NCI-H226 (cell line): ENCODE measurements around the gene POFUT2.

Experiments
- DNase-seq: peaks from one replicate; pipeline ENCODE4 v3.0.0-alpha.2; 2015

POFUT2 gene

GRCh38 chr21:45246386-45247320 lies 41.0 kb downstream of the POFUT2 start:
- DNase-seq = no peak

DNA sequence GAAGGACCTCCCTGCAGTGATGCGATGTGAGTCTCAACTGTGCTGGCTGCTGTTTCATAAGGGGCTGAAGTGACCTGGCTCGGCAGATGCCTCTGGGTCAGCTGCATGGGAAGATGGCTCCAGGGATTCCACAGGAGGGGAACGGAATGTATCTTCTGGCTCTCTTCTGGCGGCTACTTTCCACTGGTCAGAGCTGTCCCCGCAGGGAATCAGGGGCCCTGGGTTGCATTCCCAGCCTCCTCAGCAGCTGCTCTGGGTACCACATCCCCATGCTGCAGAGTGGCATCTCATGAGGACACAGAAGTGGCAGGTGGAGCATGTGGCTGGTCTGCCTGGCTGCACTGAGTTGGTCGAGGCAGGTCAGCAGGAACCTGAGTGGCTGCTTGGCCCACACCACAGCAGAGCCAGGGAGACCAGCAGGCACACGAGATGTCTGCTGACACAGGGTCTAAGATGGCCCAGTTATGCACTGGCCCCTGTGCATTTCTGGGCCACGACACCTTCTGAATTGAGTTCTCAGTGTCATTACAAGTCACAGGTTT lies 42.8 kb downstream of the POFUT2 start:
- DNase-seq = no peak

DNA sequence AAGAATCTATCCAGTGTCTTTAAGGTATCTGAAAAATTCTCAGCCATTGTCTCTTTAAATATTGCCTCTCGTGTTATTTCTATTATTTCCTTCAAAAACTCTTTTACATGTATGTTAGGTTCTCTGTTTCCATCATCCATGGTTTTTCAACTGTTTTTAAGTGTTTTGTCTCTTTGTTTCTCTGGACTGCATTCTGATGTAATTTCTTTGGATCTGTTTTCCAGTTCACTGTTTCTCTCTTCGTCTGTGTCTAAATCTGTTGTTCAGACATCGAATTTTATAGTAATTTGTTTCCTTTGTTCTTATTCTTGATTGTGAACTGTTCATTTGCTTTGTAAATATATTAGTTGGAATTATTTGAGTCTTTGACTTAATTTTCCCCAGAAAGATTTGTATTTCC lies 44.1 kb downstream of the POFUT2 start:
- no peak for DNase-seq

DNA sequence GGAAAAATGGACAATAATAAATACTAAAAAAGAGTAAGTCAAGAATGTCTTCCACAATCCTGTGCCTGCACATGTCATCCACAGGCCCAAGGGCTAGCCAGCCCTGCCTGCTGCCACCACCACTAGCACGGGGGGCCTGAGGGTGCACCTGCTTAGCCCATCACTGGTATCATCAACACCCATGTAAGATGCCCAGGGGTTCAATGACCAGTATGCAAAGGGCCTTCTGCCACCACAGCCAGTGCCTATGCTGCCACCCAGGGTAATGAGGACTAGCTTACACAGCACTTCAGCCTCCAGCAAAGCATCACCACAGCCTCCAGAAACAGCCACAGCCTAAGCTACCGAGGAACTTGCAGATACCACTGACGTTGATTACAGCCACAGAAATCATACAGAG lies 46.3 kb downstream of the POFUT2 start:
- DNase-seq = no peak

DNA sequence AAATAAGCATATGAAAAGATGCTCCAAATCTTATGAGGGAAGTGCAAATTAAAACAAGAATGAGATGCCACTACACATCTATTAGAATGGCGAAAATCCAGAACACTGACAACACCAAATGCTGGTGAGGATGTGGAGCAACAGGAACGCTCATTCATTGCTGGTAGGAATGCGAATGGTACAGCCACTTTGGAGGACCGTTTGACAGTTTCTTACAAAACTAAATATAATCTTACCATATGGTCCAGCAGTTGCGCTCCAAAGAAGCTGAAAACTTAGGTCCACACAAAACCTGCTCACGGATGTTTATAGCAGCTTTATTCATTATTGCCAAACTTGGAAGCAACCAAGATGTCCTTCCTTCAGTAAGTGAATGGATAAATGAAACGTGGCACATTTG lies 50.3 kb downstream of the POFUT2 start:
- no peak for DNase-seq

DNA sequence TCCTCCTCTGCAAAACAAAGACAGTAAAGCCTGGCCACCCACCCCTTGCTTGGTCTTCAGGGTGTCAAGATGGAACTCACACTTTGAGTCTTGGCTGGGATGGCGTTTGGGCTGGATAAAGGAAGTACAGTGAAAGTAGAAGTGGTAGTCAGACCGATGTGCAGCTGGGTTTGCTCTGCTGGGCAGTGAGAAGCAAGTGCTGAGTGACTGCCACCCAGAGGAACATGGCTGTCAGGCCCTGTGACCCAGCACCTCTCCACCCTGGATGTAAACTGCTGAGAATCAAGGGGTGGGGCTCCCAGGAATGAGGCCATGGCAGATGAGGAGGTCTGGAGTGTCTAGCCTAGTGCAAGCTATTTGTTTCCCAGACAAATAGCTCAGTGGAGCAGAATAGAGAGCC lies 51.2 kb downstream of the POFUT2 start:
- no peak for DNase-seq

- DNase-seq = no peak
These were observed 52.2 kb downstream of the POFUT2 start for GRCh38 chr21:45235488-45235887.

- no peak for DNase-seq
These were observed 52.7 kb downstream of the POFUT2 start for GRCh38 chr21:45234965-45235364.

- DNase-seq = no peak
These were observed 53.6 kb downstream of the POFUT2 start for GRCh38 chr21:45234127-45234526.

- DNase-seq = no peak
These were observed 56.0 kb downstream of the POFUT2 start for GRCh38 chr21:45231705-45232104.

DNA sequence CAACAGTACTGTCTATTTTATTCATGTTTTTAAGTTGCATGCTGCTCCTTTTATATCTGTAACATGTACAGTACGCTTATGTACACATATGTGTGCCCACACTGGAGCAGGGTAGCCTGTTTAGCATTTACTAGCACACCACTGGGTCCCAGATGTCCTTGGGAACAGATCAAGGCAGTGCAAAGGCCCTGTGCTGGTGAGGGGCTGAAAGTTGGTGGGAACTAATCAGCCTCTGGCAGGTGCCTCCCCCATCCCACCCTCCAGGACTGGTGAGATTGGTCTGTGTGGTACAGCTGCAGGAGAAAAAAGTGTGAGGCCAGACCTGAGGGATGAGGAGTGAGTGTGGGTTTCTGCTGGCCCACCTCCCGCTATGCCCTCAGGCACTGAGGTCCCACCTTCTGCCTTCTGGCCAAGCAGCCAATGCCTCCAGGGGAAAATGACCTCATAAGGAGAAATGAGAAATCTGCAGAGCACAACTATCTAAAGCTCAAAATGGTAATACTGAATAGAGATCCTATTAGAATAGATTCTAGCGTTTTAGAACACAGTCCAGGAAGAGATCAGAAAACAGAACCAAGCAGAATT lies 58.9 kb downstream of the POFUT2 start:
- DNase-seq = peak; percentile 71

DNA sequence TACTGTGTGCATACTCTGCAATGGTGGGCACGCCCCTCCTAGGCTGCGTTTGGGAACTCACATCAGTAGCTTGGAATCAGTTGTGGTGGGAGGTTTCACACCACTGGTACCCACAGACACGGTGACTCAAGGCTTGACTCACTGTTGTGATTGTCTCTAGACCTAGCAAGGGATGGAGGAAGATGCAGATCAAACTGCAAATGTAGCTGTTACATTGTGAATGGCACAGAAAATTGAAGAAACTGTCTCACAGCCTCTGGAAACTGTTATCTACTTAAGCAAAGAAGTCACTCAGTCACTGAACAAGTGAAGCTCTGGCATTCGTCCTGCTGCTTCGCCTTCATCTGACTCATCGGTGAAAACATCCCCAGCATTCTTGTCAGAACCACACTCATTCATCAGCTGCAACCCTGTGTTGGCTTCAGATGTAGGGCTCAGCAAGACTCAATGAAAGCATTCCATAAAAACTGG lies 59.5 kb downstream of the POFUT2 start:
- DNase-seq = peak; percentile 96

GRCh38 chr21:45227735-45228134 lies 60.0 kb downstream of the POFUT2 start:
- no peak for DNase-seq

GRCh38 chr21:45226540-45227326 lies 61.0 kb downstream of the POFUT2 start:
- DNase-seq = no peak

DNA sequence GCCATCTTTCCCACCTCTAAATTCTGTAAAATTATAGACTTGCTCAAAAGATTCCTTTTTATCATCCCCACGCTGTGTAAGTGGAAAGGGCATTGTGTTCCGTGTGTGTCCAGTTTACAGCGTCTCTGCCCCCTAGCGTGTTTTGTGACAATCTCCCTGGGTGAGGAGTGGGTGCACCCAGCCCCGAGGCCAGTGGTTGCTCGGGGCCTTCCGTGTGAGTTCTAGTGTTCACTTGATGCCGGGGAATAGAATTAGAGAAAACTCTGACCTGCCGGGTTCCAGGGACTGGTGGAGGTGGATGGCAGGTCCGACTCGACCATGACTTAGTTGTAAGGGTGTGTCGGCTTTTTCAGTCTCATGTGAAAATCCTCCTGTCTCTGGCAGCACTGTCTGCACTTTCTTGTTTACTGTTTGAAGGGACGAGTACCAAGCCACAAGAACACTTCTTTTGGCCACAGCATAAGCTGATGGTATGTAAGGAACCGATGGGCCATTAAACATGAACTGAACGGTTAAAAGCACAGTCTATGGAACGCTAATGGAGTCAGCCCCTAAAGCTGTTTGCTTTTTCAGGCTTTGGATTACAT lies 61.9 kb downstream of the POFUT2 start:
- no peak for DNase-seq

DNA sequence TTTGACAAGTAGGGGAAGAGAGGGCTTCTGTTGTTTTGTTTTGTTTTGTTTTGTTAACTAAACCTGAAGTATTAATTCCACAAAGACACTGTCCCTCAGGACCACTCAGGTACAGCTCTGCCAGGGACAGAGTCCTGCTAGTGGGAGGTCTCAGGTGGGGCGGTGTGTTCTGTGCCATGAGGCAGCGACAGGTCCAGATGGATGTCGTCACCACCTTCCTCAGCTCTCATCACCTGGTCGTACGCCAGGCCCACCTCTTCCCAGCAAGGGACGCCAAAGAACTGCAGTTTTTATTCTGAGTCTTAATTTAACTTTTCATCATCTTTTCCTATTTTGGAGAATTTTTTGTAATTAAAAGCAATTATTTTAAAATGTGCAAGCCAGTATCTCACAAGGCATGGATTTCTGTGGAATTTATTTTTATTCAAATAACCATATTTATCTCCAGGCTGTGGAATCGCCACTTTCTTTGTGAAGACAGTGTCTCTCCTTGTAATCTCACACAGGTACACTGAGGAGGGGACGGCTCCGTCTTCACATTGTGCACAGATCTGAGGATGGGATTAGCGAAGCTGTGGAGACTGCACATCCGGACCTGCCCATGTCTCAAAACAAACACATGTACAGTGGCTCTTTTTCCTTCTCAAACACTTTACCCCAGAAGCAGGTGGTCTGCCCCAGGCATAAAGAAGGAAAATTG lies 62.5 kb downstream of the POFUT2 start:
- no peak for DNase-seq

GRCh38 chr21:45224189-45224938 lies 63.3 kb downstream of the POFUT2 start:
- no peak for DNase-seq

DNA sequence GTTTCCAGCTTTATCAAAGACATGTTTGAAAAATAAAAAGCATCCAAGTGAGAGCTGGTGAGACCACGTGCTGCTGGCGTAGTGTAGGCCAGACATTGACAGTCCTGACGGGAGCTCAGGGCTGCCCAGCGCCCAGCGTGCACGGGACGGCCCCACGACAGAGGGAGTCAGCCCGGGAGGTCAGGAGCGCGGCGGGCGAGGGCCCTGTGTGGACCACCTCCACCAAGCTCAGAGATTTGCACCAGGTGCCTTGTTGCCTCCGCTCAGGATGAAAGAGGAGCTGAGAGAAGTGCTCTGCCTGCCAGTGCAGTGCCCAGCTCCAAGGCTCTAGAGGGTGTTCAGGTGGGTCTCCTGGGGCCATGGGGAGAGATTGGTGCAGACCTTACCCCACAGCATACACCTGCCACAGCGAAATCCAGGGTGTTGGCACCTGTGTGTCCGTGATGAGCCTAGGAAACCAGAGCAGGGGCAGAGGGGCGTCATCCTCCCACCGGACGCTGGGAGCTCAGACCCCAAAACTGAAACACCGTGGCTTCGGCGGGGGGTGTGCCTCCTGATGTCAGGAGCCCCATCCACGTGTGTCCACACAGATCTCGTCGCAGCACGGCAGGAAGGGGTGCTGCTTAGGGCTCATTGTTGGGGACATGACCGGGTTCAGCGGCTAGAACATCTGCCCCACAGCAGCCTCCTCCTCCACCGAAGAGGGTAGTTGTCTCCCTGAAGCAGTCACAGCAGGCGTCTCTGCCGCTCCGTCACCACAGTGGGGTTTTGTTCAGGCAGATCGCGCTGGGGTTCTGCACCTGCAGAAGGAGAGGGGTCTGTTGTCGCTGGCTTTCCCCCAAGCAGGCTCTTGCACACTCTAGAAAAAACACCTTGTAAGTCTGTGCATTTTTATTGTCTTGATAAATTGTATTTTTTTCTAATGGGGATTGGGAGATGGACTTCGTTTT lies 64.2 kb downstream of the POFUT2 start:
- no peak for DNase-seq

GRCh38 chr21:45222001-45222400 lies 65.7 kb downstream of the POFUT2 start:
- no peak for DNase-seq
